ENCODE results near the gene SLC6A7.
"Not testable (repeated sequence)": the region's sequence is repeated elsewhere in the genome, so short reads cannot be mapped to it uniquely, and the experiment has no call there.

The SLC6A7 gene

GRCh38 chr5:150222906-150223305 lies 33.0 kb downstream of the SLC6A7 start:
- no peak for DNase-seq

GRCh38 chr5:150223474-150223873 lies 33.6 kb downstream of the SLC6A7 start:
- DNase-seq = no peak

GRCh38 chr5:150224483-150225027 lies 34.7 kb downstream of the SLC6A7 start:
- DNase-seq = no peak

GRCh38 chr5:150227036-150227435 lies 37.2 kb downstream of the SLC6A7 start:
- DNase-seq = no peak

- no peak for DNase-seq
Measured at GRCh38 chr5:150227606-150228273, 37.9 kb downstream of the SLC6A7 start.

GRCh38 chr5:150229571-150229970 lies 39.7 kb downstream of the SLC6A7 start:
- DNase-seq = no peak

GRCh38 chr5:150230842-150231241 lies 41.0 kb downstream of the SLC6A7 start:
- no peak for DNase-seq

GRCh38 chr5:150233706-150234105 lies 43.8 kb downstream of the SLC6A7 start:
- DNase-seq = not testable (repeated sequence)

- DNase-seq = no peak
Measured at GRCh38 chr5:150234576-150235499, 45.0 kb downstream of the SLC6A7 start.

- no peak for DNase-seq
Measured at GRCh38 chr5:150235500-150235854, 45.6 kb downstream of the SLC6A7 start.

- no peak for DNase-seq
Measured at GRCh38 chr5:150236313-150236712, 46.5 kb downstream of the SLC6A7 start.

- DNase-seq = no peak
Measured at GRCh38 chr5:150236981-150237754, 47.3 kb downstream of the SLC6A7 start.

- DNase-seq = no peak
Measured at GRCh38 chr5:150238646-150239045, 48.8 kb downstream of the SLC6A7 start.

- DNase-seq = no peak
Measured at GRCh38 chr5:150239099-150239793, 49.4 kb downstream of the SLC6A7 start.

GRCh38 chr5:150239794-150240122 lies 49.9 kb downstream of the SLC6A7 start:
- DNase-seq = no peak

GRCh38 chr5:150241298-150242160 lies 51.7 kb downstream of the SLC6A7 start:
- no peak for DNase-seq

GRCh38 chr5:150242251-150242894 lies 52.5 kb downstream of the SLC6A7 start:
- no peak for DNase-seq

GRCh38 chr5:150243590-150243989 lies 53.7 kb downstream of the SLC6A7 start:
- DNase-seq = no peak

- DNase-seq = no peak
Measured at GRCh38 chr5:150244209-150244608, 54.3 kb downstream of the SLC6A7 start.

- no peak for DNase-seq
Measured at GRCh38 chr5:150245111-150245789, 55.4 kb downstream of the SLC6A7 start.

GRCh38 chr5:150245808-150246207 lies 55.9 kb downstream of the SLC6A7 start:
- no peak for DNase-seq

Data from activated effector memory CD4-positive, alpha-beta T cell treated with Interleukin-2 at 50 U/mL for 16 hours (primary cell).